HG02970 (cell line): ENCODE data around the gene OR4D10.
"Not testable (repeated sequence)": the region's sequence is repeated elsewhere in the genome, so short reads cannot be mapped to it uniquely, and the experiment has no call there.

Experiments
- ATAC-seq: cut with Tn5 transposase; IDR thresholded peaks from one replicate; pipeline ENCODE4 v1.9.1; 2021; ENCODE audit warnings: mild to moderate bottlenecking, moderate library complexity, moderate number of reproducible peaks; ENCODE audit not compliant: unreplicated experiment, low FRiP score

OR4D10 gene

DNA sequence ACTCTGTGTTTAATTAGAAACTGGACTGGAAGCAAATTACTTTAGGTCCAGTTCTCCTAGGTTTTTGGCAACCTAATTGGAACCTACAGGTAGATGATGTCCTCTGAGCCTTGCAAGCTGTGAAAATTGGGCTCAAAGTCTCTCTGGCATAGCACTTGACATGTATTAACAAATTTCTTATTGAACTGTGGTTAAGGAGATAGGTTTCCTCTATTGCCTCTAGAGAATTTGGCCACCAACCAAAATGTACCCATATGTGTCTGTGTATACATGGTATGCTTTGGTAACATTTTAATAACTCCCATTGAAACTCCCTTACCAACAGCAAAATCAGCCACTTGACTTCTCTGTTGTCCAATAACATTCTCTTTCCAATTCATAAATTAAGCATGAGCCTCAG lies at the start of gene OR4D10:
Gene OR4D10 (plus strand): TSS at position 301 of the 400 bp plus-strand sequence. CDS start 4,115 bp downstream, outside the sequence.
- ATAC-seq: no peak

DNA sequence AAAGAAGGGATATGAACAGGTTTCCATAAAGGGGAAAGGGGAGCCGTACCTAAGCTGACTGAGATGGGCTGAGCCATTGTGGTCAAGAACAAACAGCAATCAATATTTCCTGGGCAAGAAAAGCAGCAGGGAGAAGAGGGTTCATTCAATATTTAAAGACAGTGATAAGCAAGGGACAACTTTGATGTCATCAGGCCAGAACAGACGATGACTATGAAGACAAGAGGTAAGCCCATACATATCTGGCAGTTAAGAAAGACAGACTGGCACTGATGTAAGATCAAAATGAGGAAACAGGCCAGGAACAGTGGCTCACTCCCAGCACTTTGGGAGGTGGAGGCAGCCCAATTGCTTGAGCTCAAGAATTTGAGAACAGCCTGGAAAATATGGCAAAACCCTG lies 49.3 kb upstream of the OR4D10 start:
- no peak for ATAC-seq

DNA sequence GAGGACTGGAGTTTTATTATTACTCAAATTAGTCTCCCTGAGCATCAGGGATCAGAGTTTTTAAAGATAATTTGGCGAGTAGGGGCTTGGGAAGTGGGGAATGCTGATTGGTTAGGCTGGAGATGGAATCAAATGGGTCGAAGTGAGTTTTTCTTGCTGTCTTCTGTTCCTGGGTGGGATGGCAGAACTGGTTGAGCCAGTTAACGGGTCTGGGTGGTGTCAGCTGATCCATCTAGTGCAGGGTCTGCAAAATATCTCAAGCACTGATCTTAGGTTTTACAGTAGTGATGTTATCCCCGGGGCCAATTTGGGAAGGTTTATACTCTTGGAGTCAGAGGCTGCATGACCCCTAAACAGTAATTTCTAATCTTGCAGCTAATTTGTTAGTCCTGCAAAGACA lies 48.0 kb upstream of the OR4D10 start:
- no peak for ATAC-seq

DNA sequence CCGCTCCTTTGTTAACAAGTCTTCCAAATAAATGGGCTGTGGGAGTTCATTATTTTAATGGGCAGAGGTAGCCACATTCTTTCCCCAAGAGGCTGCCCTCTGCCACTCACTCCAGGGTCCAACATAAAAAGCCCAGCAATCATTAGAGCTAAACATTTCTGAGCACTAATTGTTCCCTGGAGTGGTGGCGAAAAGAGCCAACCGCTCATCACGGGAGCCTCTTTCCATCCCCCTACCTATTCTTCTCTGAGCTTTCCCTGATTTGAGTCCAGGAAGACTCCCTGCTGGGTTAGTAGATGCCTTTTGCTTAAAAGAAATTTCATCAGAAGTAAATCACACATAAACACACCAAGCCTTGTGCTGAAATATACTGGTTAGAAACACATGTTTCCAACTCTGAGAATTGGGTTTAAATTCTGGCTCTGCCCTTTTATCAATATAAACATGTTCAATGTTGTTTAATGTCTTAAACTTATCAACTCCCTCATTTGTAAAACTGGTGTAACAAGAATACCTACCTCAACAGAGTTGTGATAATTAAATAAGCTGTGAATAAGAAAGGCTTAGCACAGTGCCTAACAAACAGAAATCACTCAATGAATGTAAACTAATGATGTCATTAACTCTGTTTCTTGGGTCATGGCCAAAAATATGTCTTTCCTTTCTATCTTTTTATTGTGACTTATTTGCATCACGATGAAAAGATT lies 46.6 kb upstream of the OR4D10 start, which contains the start of gene OR5A2:
Gene OR5A2 (minus strand): TSS at position 53 of the 707 bp plus-strand sequence. CDS start 3,460 bp downstream, outside the sequence.
- ATAC-seq: no peak

DNA sequence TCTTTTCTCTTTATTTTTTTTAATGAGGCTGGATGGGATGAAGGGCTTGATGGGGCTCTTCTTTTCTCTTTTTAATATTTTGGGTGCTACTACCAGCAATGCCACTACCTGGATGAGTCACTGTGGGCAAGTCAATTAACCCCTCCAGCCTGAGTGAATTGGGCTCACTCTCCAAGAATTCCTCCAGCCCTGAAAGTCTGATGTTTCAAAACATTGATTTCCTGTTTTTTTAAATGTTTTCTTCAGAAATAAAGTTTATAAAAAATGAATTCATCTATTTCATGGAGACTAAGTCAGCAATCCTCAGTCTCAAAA lies 46.1 kb upstream of the OR4D10 start:
- no peak for ATAC-seq

DNA sequence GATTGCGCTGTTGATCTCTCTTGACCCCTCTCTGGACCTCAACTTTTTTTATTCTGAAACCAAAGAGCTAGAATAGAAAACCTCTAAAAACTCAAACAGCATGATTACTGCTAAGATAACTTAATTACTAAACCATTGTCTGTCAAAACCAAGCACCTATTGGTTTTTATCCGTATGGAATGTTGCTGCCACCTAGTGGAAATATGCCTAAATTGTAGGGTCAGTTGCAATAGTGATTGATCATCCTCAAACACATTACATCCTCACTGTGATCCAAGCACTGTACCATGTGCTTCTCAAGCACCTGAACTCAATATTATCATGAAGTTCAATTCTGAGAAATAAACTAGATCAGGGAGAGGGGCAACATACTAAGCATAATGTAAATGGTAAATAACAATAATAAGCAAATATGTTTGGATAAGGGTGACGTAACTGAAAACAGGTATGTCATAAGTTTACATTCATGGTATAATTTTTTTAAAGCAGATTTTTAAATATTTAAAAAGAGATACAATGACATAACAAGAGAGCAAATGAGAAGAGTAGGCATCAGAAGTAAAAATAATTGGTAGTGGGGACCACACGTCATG lies 43.1 kb upstream of the OR4D10 start:
- peak; percentile 49 for ATAC-seq

DNA sequence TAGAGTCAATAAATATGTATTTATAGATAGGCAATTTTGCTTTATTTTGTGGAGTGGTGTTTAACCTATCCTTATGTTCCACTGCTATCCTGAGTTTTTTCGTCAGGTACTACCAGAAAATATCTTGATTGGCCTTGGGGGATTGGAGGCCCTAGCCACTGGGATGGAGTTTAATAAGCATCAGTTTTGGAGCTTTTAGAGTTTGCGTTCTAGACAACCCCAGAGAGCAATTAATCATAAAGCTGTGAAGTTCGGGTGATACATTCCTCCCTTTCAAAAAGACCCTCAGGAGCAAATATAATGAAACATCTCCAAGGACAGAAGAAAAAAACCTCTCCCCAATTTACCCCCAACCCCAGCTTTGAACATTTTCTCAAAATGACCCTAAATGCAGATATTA lies 36.9 kb upstream of the OR4D10 start, which contains the start of gene OR5A1:
Gene OR5A1 (plus strand): TSS at position 301 of the 400 bp plus-strand sequence. CDS start 6,700 bp downstream, outside the sequence.
- no peak for ATAC-seq

DNA sequence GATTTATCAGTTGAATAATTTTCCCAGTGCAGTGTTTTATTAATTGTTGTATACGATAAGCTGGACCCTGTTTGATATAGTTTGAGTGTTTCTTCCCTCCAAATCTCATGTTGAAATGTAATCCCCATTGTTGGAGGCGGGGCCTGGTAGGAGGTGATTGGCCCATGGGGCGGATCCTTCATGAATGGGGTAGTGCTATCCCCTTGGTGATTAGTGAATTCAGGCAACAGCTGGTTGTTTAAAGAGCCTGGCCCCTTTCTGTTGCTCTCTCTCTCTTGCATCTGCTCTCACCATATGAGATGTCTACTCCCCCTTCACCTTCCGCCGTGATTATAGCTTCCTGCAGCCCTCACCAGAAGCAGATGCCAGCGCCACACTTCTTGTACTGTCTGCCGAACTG lies 35.3 kb upstream of the OR4D10 start:
- no peak for ATAC-seq

DNA sequence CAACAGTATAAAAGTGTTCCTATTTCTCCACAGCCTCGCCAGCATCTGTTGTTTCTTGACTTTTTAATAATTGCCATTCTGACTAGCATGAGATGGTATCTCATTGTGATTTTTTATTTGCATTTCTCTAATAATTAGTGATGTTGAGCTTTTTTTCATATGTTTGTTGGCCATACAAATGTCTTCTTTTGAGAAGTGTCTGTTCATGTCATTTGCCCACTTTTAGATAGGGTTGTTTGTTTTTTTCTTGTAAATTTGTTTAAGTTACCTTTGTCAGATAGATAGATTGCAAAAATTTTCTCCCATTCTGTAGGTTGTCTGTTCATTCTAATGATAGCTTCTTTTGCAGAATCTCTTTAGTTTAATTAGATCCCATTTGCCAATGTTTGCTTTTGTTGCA lies 27.5 kb upstream of the OR4D10 start:
- not testable (repeated sequence) for ATAC-seq

DNA sequence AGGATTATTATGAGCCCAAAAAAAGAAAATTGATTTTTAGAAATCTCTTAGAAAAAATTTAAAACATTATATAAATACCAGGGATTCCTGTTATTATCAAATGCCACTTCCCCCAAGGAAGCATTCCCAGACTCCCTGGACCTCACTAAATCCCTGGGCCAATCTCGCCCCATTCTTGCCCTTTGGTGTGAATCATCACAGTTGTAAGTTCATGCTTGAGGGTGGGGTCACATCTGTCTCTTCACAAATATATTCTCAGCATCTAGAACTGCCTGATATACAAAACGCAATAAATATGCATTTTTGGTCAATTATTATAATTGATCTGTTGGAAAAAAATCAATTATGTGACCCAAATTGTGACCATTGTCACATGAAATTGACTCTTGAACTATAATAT lies 24.6 kb upstream of the OR4D10 start:
- no peak for ATAC-seq

DNA sequence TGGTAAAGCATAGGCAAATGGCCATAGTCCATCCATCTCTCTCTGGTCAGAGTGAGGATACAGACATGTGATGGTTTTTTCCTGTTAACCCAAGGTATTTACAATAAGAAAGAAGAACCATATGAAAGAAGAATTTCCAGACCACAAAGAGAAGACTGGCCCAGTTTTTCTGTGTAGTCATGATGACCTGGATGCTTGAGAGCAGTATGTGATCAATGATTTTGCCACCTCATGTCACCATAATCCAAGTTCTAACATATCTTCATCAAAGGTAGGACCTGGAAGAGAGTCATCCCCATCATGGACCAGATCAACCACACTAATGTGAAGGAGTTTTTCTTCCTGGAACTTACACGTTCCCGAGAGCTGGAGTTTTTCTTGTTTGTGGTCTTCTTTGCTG lies 16.5 kb upstream of the OR4D10 start, which contains the start of gene OR4D6:
Gene OR4D6 (plus strand): TSS at position 301 of the 400 bp plus-strand sequence. CDS start 0 bp downstream, at position 301.
- ATAC-seq: no peak

DNA sequence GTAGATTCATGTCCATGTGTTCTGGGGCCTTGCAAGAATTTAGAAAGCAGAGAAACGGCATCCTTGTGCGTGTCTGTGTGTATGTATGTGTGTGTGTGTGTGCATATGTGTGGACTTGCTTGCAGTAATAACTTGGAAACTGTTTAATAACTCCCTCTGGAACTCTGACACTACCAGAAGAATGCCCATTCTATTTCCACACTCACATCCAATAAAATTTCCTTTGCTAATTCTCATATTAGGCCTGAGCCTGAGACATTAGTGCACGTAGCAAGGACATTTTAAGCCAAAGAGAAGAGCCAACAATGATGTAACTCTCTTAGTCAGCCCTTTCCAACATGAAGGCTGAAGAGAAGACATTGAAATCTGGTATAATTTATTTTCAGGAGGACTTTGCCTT lies 13.2 kb upstream of the OR4D10 start:
- no peak for ATAC-seq

DNA sequence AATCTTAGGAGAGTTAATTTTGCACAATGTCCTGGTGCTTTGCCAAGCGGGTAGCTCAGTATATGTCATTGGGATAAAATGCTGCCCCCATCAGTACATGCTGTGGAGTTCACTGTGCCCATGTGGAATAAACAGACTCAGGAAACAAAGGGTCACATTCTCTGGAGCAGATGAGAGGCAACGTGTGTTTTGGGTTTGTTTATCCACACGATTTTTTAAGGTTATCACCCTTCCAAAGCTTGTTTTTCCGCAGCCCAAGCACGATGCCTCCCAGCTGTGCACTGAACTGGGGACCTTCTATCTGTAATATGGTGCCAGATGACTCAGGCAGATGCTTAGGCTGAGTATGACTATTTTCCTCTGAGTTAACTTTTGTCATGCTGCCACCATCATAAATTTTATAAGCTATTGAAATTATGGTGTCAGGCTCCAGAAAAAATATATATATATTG lies 9.9 kb upstream of the OR4D10 start:
- no peak for ATAC-seq

DNA sequence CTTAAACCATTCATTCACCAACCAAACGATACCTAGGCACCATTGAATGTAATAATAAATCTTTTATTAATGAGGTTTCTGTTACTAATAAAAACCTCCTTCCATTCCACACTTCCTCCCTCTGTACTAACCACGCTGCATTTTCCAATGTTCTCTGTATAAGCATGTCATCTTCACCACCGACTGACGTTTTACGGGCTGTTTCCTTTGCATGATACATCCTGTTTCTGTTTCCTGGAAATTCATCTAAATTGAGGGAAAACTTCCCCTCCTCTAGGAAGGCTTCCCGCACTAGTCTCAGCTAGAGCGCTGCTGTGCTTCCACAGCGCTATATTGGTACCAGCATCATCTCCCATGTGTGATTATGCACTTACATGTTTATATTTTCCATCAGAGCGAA lies 2.1 kb downstream of the OR4D10 start:
- no peak for ATAC-seq

DNA sequence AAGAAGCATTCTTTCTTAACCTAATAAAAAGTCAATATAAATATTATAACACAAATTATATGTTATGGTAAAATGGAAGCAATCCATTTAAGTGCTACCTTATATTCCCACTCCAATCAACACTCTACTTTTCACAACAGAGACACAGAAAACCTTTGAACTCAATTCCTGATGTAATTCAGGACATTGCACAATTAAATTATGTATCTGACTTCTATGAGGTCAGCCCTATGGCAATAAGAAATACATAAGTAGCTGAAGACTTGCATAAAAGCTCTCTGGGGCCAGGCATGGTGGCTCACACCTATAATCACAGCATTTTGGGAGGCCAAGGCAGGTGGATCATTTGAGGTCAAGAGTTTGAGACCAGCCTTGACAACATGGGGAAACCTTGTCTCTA lies 6.8 kb downstream of the OR4D10 start:
- no peak for ATAC-seq

DNA sequence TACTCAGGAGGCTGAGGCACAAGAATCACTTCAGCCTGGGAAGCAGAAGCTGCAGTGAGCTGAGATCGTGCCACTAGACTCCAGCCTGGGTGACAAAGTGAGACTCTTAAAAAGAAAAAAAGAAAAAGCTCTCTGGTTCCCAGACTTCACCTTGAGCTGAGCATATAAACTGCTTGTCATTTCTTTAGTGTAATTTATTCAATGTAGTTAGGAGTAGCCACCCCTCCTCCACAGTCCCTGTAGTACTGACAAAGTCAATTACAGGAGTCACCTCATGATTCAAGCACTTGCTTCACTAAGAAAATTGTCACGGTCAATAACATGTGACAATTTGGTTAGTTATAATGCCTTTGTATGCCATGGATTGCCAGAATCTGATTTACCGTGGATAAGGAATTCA lies 7.2 kb downstream of the OR4D10 start:
- no peak for ATAC-seq

DNA sequence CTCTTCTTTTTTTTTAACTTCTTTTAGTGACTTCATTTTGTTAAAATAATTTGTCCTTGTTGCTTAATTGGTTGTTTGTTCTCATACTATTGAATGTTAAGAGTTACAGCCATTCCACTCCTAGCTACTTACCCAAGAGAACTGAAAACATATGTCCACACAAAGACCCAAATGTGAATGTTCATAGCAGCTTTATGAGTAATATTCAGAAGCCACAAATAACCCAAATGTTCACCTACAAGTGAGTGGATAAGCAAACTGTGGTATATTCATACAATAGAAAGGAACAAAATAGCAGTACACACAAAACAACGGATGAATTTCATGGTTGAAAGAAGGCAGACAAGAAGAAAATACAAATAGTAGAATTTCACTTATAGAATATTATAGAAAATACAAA lies 28.8 kb downstream of the OR4D10 start:
- ATAC-seq: no peak

DNA sequence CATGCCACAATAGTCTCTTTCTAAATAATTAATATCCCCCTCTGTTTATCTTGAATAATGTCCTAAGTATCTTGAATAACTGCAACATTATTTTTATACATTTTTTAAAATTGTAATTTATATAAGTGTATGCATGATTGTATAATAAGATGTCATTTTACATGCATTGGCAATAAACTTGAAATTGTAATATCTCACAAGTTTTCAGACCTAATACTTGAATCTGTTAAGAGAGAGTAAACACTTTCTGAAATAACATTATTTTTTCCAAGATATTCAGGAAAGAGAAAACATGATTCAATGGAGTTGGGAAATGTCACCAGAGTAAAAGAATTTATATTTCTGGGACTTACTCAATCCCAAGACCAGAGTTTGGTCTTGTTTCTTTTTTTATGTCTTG lies 30.2 kb downstream of the OR4D10 start, which contains the start of gene OR4D11:
Gene OR4D11 (plus strand): TSS at position 301 of the 400 bp plus-strand sequence. CDS start 0 bp downstream, at position 301.
- ATAC-seq: no peak

DNA sequence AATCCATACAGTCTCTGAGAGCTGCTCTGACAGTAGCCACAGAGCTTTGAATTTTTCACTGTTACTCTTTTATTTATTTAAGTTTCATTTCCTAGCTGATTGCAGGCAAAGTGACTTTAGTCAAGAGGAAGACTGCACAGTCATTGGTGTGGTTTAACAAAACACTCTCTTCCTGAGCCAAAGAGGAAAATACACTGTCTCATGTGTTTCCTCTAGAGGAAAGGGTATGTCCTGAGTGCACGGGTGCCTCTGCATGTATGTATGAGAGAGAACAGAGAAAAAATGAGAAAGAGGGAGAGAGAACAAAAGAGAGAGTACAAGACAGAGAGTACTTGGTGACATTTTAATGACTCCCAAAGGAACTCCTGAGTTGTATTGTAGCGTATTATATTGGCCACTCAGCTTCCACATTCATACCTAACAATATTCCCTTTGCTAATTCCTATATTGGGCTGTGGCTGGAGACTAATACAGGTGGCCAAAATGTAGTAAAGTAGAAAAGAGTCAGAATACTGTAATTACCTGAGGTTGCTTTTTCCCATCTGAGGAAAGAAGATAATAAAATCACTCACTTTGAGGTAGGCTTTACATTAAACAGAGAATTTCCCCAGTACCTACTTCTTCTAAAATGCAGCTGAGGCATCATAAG lies 38.0 kb downstream of the OR4D10 start, which contains the start of gene OR4D9:
Gene OR4D9 (plus strand): TSS at position 599 of the 649 bp plus-strand sequence. CDS start 3,374 bp downstream, outside the sequence.
- no peak for ATAC-seq

DNA sequence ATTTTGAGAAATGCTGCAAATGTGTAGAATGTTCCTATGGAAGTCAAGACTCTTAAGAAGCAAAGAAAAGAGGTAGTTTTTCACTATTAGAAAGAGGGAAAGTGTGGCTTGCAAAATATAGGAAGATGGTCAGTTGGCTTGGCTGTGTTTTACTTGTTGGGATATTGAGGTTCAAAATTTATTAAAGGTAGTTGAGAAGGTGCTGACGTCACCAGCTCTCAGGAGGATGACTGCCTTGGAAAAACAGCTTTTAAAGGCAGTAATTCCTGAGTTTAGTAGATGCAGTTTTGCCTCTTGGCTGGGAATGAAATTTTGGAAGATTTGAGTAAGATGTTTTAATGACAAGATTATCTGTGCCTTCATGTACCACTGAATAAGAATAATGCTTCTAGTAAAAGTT lies 38.6 kb downstream of the OR4D10 start:
- no peak for ATAC-seq

DNA sequence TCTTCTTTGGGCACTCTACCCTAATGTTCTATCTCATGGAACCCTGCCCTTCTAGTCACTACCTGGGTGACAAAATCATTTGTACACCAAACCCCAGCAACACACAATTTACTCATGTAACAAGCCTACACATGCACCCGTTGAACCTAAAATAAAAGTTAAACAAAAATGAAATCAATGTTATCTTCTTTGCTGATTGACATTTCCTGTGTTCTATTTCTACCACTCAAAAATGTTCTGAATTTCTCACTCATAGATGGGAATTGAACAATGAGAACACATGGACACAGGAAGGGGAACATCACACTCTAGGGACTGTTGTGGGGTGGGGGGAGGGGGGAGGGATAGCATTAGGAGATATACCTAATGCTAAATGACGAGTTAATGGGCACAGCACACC lies 47.0 kb downstream of the OR4D10 start:
- ATAC-seq: not testable (repeated sequence)
